HepG2 (cell line): ENCODE measurements around the gene SURF6. TPM values are rescaled to one million over a fixed set of nuclear protein-coding genes. Genes with fewer than 3 reads are reported as not detected.

Experiments
- ATAC-seq: fragments of 200-7000 bp; cut with Tn5 transposase; 3 replicates; pipeline ENCODE4 v1.9.1; 2020; ENCODE audit warnings: mild to moderate bottlenecking, moderate library complexity
- BruUV-seq: library from RNA; stranded (reverse); fragments of 400-500 nt; replicated peaks from 2 replicates; lab custom pipeline; 2021; lab: Mats Ljungman, UMichigan
- CTCF ChIA-PET: fragments of 300-600 bp; formaldehyde crosslinking; extraction: SDS; loops from one replicate; lab custom pipeline; 2021; ENCODE audit warnings: low total read pairs, inconsistent platforms, low intra/inter-chr PET ratio; lab: Yijun Ruan, JAX
- POLR2A ChIA-PET: fragments of 350-600 bp; sonication (Branson Sonifier 250); formaldehyde crosslinking; loops from one replicate; lab custom pipeline; 2020; ENCODE audit warnings: antibody characterized with exemption, inconsistent platforms; lab: Yijun Ruan, JAX
- DNase-seq: peaks from one replicate; pipeline ENCODE4 v3.0.0-alpha.2; 2015; ENCODE audit warnings: low spot score
- FAIRE-seq: peaks from 3 replicates; lab custom pipeline; 2011; peaks lifted over from hg19 to GRCh38; lab: Jason Lieb, UNC
- H2AFZ ChIP-seq: one replicate; pipeline ENCODE4 v1.6.1; 2011; ENCODE audit warnings: low read length, inconsistent platforms
- H3K27ac ChIP-seq: fragments of 300-600 bp; 3 replicates; pipeline ENCODE4 v1.8.0; 2011; ENCODE audit warnings: mixed run types, mild to moderate bottlenecking, mixed read lengths, low read length, inconsistent platforms; ENCODE audit not compliant: insufficient read depth; ENCODE audit errors: extremely low read length
- H3K27me3 ChIP-seq, 2 experiments: fragments of 200-600 bp in 1 of 2; 2 replicates in 1 of 2; 3 replicates in 1 of 2; pipeline versions ENCODE4 v1.6.0 to v1.8.0; 2011; ENCODE audit warnings: low read length in 2 of 2, mild to moderate bottlenecking in 2 of 2, moderate library complexity in 2 of 2, inconsistent platforms in 1 of 2; ENCODE audit not compliant: insufficient read depth in 2 of 2, control insufficient read depth in 1 of 2
- H3K36me3 ChIP-seq, 2 experiments: fragments of 200-600 bp in 1 of 2; replicated peaks in 1 of 2; 2 replicates in 1 of 2; 3 replicates in 1 of 2; pipeline versions ENCODE4 v1.5.1 to v1.8.0; 2011; ENCODE audit warnings: low read length in 2 of 2, inconsistent platforms in 1 of 2; ENCODE audit not compliant: insufficient read depth in 2 of 2, control insufficient read depth in 1 of 2
- H3K4me1 ChIP-seq: 2 replicates; pipeline ENCODE4 v1.5.1; 2012; ENCODE audit warnings: low read length, inconsistent platforms; ENCODE audit not compliant: insufficient read depth
- H3K4me2 ChIP-seq: 2 replicates; pipeline ENCODE4 v1.6.0; 2011; ENCODE audit warnings: low read depth, low read length, inconsistent platforms
- H3K4me3 ChIP-seq, 3 experiments: fragments of 200-600 bp in 1 of 3; sonication (generic), shearing (Covaris generic) in 1 of 3; replicated peaks in 1 of 3; 2 replicates each; pipeline ENCODE4 v1.5.1; 2011 to 2016; ENCODE audit warnings: low read length in 3 of 3, inconsistent platforms in 2 of 3, low read depth in 2 of 3, mild to moderate bottlenecking in 2 of 3, control low read depth in 1 of 3, mixed read lengths in 1 of 3; ENCODE audit not compliant: insufficient read depth in 1 of 3
- H3K79me2 ChIP-seq: one replicate; pipeline ENCODE4 v1.6.1; 2011; ENCODE audit warnings: low read length, inconsistent platforms; ENCODE audit not compliant: insufficient read depth
- H3K9ac ChIP-seq: 2 replicates; pipeline ENCODE4 v1.6.0; 2011; ENCODE audit warnings: mild to moderate bottlenecking, low read depth, low read length, inconsistent platforms; ENCODE audit not compliant: insufficient read depth
- H3K9me3 ChIP-seq: 2 replicates; pipeline ENCODE4 v1.5.1; 2012; ENCODE audit warnings: mild to moderate bottlenecking, low read length
- H4K20me1 ChIP-seq: 2 replicates; pipeline ENCODE4 v1.6.0; 2011; ENCODE audit warnings: inconsistent platforms, mild to moderate bottlenecking, low read length, moderate library complexity; ENCODE audit not compliant: insufficient read depth
- AGO2 ChIP-seq: fragments of 200-400 bp; formaldehyde crosslinking; optimal IDR thresholded peaks from 2 replicates; pipeline ENCODE3; 2017; ENCODE audit warnings: mild to moderate bottlenecking, low read depth, low read length, moderate library complexity
- ASH2L ChIP-seq: fragments of 300-600, 200-600 bp; sonication (generic); IDR thresholded peaks from 2 replicates; pipeline ENCODE4 v1.7.0; 2017; ENCODE audit warnings: low read depth, mild to moderate bottlenecking, moderate library complexity, mixed read lengths, low read length; ENCODE audit not compliant: insufficient read length
- KLF6 ChIP-seq: IDR thresholded peaks from 2 replicates; pipeline ENCODE4 v1.8.0; 2016; ENCODE audit warnings: missing biosample characterization, missing genetic modification reagents
- STAT5B ChIP-seq: sonication (generic); formaldehyde crosslinking; IDR thresholded peaks from 2 replicates; pipeline ENCODE4 v1.4.0; 2020; ENCODE audit warnings: missing genetic modification reagents
- XRCC5 ChIP-seq: fragments of 200-400 bp; formaldehyde crosslinking; optimal IDR thresholded peaks from 2 replicates; pipeline ENCODE3; 2017; ENCODE audit warnings: mild to moderate bottlenecking, low read length
- ZFP36L2 ChIP-seq: sonication (generic); formaldehyde crosslinking; IDR thresholded peaks from 2 replicates; pipeline ENCODE4 v1.4.0; 2020; ENCODE audit warnings: missing genetic modification reagents
- ZMAT3 ChIP-seq: sonication (generic); formaldehyde crosslinking; conservative IDR thresholded peaks from 2 replicates; pipeline ENCODE4 v1.7.0; 2021; ENCODE audit warnings: missing genetic modification reagents
- ZMYM4 ChIP-seq: sonication (generic); formaldehyde crosslinking; IDR thresholded peaks from 2 replicates; pipeline ENCODE4 v1.8.1; 2023; ENCODE audit warnings: mild to moderate bottlenecking, missing genetic modification reagents
- ZNF883 ChIP-seq: sonication (generic); formaldehyde crosslinking; IDR thresholded peaks from 2 replicates; pipeline ENCODE4 v1.5.1; 2020; ENCODE audit warnings: mild to moderate bottlenecking, missing genetic modification reagents; ENCODE audit errors: not compliant biosample characterization
- WGBS: methylation state at CpG from one replicate; pipeline ENCODE4 v1.1.6; 2017; ENCODE audit warnings: low lambda C conversion rate; 5-methylcytosine and 5-hydroxymethylcytosine counted together
- in situ Hi-C: cut with HindIII; loops from 2 replicates; pipeline ENCODE4 v1.10.0; 2017; ENCODE audit warnings: low pct_unique_long_range_greater_than_20kb; ENCODE audit not compliant: extremely low pct_ligation_motif_present
- intact Hi-C: fragments of 100-400 bp; cut with micrococcal nuclease; formaldehyde crosslinking; loops from one replicate; pipeline ENCODE4 v1.10.0; 2022; ENCODE audit not compliant: unreplicated experiment
- polyA plus RNA-seq, 8 experiments: library from polyadenylated mRNA; depleted of rRNA in 3 of 8; stranded (reverse) in 7 of 8; unstranded in 1 of 8; fragments of >200 nt; fragmentation: Illumina TruSeq in 4 of 8; extraction: Trizol in 4 of 8; gene quantifications; 2 replicates each; pipeline versions ENCODE4 v1.2.1 to v1.2.3, GENCODE V29; 2011 to 2016; ENCODE audit warnings: low read depth in 4 of 8, missing spikeins in 1 of 8, mixed read lengths in 1 of 8; ENCODE audit not compliant: insufficient read depth in 1 of 8
- total RNA-seq, 5 experiments: library from RNA; depleted of rRNA; stranded (reverse); fragments of >200 nt; fragmentation: Illumina TruSeq; extraction: Trizol; gene quantifications; 2 replicates each; pipeline ENCODE4 v1.2.3, GENCODE V29; 2016; ENCODE audit warnings: low read depth in 1 of 5
- TF ChIP-seq, protein P1 (sequence below): sonication (generic); formaldehyde crosslinking; IDR thresholded peaks from 2 replicates; pipeline ENCODE4 v1.4.0; 2020; ENCODE audit warnings: missing genetic modification reagents

Gene SURF6
- total and polyA plus RNA-seq, 2 of the 13 experiments (the other 11 are each of a cell fraction or from before 2014, with no cell fraction given) = 5.9 to 14.7 TPM

DNA sequence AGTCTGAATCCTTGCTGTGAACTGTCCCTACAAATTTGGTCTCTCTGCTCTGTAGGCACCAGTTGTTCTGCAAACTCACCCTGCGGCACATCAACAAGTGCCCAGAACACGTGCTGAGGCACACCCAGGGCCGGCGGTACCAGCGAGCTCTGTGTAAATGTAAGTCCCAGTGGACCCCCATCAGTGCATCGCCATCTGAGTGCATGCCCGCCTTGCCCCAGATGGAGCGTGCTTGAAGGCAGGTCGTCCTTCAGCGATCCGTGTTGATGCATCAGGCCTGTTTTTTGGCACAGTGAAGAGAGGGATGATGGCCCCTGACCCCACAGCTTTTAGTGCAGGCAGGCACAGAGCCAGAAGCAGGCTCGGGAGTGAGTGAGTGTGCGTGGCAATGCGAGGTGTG, 21.7 kb upstream of the SURF6 start:
- in situ Hi-C loops = loop anchor here (5.0 kb wide), 2 partner anchors 50 to 130 kb away; no protein-coding TSS in a partner anchor
- BruUV-seq = no TSS peak
- FAIRE-seq (no peak), DNase-seq (no peak), ATAC-seq (no peak)
- POLR2A ChIA-PET = interaction anchor here (1.3 kb wide), 1 partner anchor 102 kb away, joined by 4 read pairs; the partner anchor contains the start of gene CACFD1
- 95% methylated on average over 6 of the region's 14 CpGs for WGBS
- peaks cover 23% of the 10 kb centered on the region; the same call in 1 of the 2 replicates for H4K20me1 ChIP-seq
- TF ChIP-seq AGO2 = peak; percentile 20
- TF ChIP-seq XRCC5 = no peak
- H3K9me3 ChIP-seq = no peaks in the 10 kb centered on the region
- H3K79me2 ChIP-seq = peaks cover 15% of the 10 kb centered on the region
- H3K4me2 ChIP-seq = peak overlapping the region; percentile 86
- H3K27ac ChIP-seq = no peak overlapping the region
- H3K9ac ChIP-seq = peak overlapping the region; percentile 68; the same call in 1 of the 2 replicates
- H3K4me3 ChIP-seq = peak overlapping the region in 2 of 3 experiments; percentile 90 to 91; a peak in 1 of 6 replicates
- CTCF ChIA-PET = no interaction called here
- H3K4me1 ChIP-seq = peaks cover 64% of the 10 kb centered on the region
- no peaks in the 10 kb centered on the region; a peak in 1 of 5 replicates for H3K27me3 ChIP-seq
- intact Hi-C loops = loop anchor here (5.0 kb wide), 2 partner anchors 40 to 130 kb away; no protein-coding TSS in a partner anchor
- H2AFZ ChIP-seq = no peak overlapping the region
- H3K36me3 ChIP-seq = peaks cover 7 to 46% of the 10 kb centered on the region in 2 experiments; a peak in 4 of 5 replicates

DNA sequence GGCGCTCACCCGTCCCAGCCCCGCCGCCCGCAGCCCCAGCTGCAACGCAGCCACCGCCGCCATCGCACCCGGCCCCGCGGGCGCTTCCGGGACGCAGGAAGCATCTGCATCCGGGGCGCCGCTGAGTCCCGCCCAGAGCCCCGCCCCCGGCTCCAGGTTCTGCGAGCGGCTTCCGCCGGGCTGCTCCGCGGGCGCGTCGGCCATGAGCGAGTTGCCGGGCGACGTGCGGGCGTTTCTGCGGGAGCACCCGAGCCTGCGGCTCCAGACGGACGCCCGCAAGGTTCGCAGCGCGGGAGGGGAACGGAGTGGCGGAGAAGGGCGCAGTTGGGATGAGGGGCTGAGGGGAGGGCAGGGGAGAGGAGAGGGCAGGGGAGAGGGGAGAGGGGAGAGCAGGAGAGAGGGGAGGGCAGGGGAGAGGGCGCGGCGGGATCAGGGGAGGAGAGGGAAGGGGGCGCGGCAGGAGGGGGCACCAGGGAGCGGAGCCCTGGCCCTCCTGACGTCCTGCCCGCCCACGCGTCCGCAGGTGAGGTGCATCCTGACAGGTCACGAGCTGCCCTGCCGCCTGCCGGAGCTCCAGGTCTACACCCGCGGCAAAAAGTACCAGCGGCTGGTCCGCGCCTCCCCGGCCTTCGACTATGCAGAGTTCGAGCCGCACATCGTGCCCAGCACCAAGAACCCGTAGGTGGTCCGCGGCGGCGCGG, 20.6 kb upstream of the SURF6 start, which contains the start of the genes SURF1 and SURF2:
TSS of gene SURF1 (minus strand) at position 97 of the 701 bp plus-strand sequence. CDS start at position 63, 34 bp downstream.
TSS of gene SURF2 (plus strand) at position 160 of the 701 bp plus-strand sequence. CDS start at position 203, 43 bp downstream.
- intact Hi-C loops = loop anchor here (5.0 kb wide), 2 partner anchors 41 to 131 kb away; no protein-coding TSS in a partner anchor
- peak; percentile 68 for DNase-seq
- peak within 1 kb of the TSS; percentile 80 to 91 (median 90) for H3K4me3 ChIP-seq
- ChIA-PET POLR2A (interaction anchor here (0.7 to 1.8 kb wide), 11 partner anchors 9 to 358 kb away, joined by 3 to 22 read pairs (median 5); partner anchors contain the start of genes CACFD1, MED22, RPL7A and SLC2A6), CTCF (interaction anchor here (0.7 kb wide), 1 partner anchor 47 kb away, joined by 3 read pairs; no protein-coding TSS in a partner anchor)
- H3K4me2 ChIP-seq = peak within 1 kb of the TSS; percentile 86
- peaks cover 15% of the 10 kb centered on the region for H3K79me2 ChIP-seq
- peaks cover 11 to 46% of the 10 kb centered on the region in 2 experiments for H3K36me3 ChIP-seq
- in situ Hi-C loops = loop anchor here (5.0 kb wide), 2 partner anchors 51 to 131 kb away; no protein-coding TSS in a partner anchor
- no TSS peak for BruUV-seq
- FAIRE-seq = no peak
- H3K4me1 ChIP-seq = peaks cover 53% of the 10 kb centered on the region
- H3K27ac ChIP-seq = peak within 1 kb of the TSS; percentile 61
- under 1% methylated on average over 30 of the region's 78 CpGs for WGBS
- ATAC-seq = peak; percentile 64
- H2AFZ ChIP-seq = no peak within 1 kb of the TSS
- H3K27me3 ChIP-seq = no peaks in the 10 kb centered on the region; a peak in 1 of 5 replicates
- H3K9ac ChIP-seq = peak within 1 kb of the TSS; percentile 89
- H4K20me1 ChIP-seq = peaks cover 23% of the 10 kb centered on the region; the same call in 1 of the 2 replicates
- no peaks in the 10 kb centered on the region for H3K9me3 ChIP-seq
- no peak for TF ChIP-seq KLF6 (CRISPR knock-in tag)
- TF ChIP-seq STAT5B (CRISPR knock-in tag) = no peak
- TF ChIP-seq ZFP36L2 (CRISPR knock-in tag) = no peak
- TF ChIP-seq, protein P1, sequence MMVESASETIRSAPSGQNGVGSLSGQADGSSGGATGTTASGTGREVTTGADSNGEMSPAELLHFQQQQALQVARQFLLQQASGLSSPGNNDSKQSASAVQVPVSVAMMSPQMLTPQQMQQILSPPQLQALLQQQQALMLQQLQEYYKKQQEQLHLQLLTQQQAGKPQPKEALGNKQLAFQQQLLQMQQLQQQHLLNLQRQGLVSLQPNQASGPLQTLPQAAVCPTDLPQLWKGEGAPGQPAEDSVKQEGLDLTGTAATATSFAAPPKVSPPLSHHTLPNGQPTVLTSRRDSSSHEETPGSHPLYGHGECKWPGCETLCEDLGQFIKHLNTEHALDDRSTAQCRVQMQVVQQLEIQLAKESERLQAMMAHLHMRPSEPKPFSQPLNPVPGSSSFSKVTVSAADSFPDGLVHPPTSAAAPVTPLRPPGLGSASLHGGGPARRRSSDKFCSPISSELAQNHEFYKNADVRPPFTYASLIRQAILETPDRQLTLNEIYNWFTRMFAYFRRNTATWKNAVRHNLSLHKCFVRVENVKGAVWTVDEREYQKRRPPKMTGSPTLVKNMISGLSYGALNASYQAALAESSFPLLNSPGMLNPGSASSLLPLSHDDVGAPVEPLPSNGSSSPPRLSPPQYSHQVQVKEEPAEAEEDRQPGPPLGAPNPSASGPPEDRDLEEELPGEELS (CRISPR knock-in tag) = no peak
- 0 out of 2 replicates have a peak, but pooled peaks have one; percentile 40 for TF ChIP-seq ZMAT3 (CRISPR knock-in tag)
- peak; percentile 58 for TF ChIP-seq ASH2L
- peak; percentile 30; the same call in 1 of the 2 replicates for TF ChIP-seq ZMYM4
- TF ChIP-seq ZNF883 (CRISPR knock-in tag) = peak; percentile 62
